Activated CD8-positive, alpha-beta T cell treated with anti-CD3 and anti-CD28 coated beads, Interleukin-2, amount 10 ng/mL, durations not matched to agents 7 days and 5 days (primary cell): ENCODE results near the gene TXNRD1. TPM values are rescaled to one million over a fixed set of nuclear protein-coding genes. Genes with fewer than 3 reads are reported as not detected.

Experiments used
- ATAC-seq: fragments of 150-1000 bp; cut with Tn5 transposase; one replicate; pipeline ENCODE4 v1.10.0; 2021; ENCODE audit warnings: moderate library complexity
- CTCF ChIA-PET: fragments of 350-600 bp; sonication (Branson Sonifier 250); formaldehyde crosslinking; loops from one replicate; lab custom pipeline; 2021; ENCODE audit warnings: antibody characterized with exemption; lab: Charles Lee
- POLR2A ChIA-PET: fragments of 350-600 bp; sonication (Branson Sonifier 250); formaldehyde crosslinking; loops from one replicate; lab custom pipeline; 2021; ENCODE audit warnings: antibody characterized with exemption; lab: Charles Lee
- DNase-seq: peaks from one replicate; pipeline ENCODE4 v3.0.0-alpha.2; 2020
- H3K27ac Mint-ChIP-seq: one replicate; pipeline ENCODE4 v1.8.0; 2021; ENCODE audit warnings: mild to moderate bottlenecking, mixed read lengths
- H3K27me3 Mint-ChIP-seq: one replicate; pipeline ENCODE4 v1.8.0; 2021; ENCODE audit warnings: low read depth, mixed read lengths
- H3K36me3 Mint-ChIP-seq: one replicate; pipeline ENCODE4 v1.8.0; 2021; ENCODE audit warnings: low read depth, mixed read lengths
- H3K4me1 Mint-ChIP-seq: one replicate; pipeline ENCODE4 v1.8.0; 2021; ENCODE audit warnings: low read depth, mixed read lengths
- H3K4me3 Mint-ChIP-seq: one replicate; pipeline ENCODE4 v1.8.0; 2021; ENCODE audit warnings: mild to moderate bottlenecking, mixed read lengths
- H3K9me3 Mint-ChIP-seq: one replicate; pipeline ENCODE4 v1.8.0; 2022; ENCODE audit warnings: mixed read lengths; ENCODE audit not compliant: insufficient read depth
- total RNA-seq, 2 experiments: library from RNA; stranded (reverse); gene quantifications; one replicate each; pipeline ENCODE4 v1.2.3, GENCODE V29; 2021

Gene TXNRD1
- total RNA-seq, 2 experiments from 2014 or later = 88.7 to 98.5 TPM

- no peak for DNase-seq
Measured at GRCh38 chr12:104374071-104374470, 158.5 kb downstream of the TXNRD1 start.

DNA sequence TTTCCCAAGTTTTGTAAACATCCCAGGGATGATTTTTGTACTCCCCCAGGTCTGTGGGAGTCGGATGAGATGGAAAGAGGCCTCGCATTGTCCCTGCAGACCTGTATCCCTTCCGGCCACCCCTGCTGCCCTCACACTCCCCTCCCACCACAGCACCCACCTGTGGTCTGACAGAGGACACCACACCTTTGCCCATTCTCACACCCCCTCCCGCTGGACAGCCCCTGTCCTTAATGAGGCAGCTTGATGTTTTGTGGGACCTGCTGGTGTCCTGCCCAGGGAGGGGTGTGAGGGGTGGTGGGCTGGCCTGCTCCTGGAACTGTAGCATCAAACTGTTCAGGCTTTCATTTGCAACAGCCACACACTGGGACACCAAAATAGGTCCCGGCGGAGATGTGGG is 159.2 kb downstream of the TXNRD1 start:
- POLR2A ChIA-PET = no interaction called here
- no peak for DNase-seq
- no peak for ATAC-seq

More at GRCh38 chr12:104374071-104374470, 158.5 kb downstream of the TXNRD1 start:
- H3K4me3 Mint-ChIP-seq = no peak overlapping the region
- H3K27ac Mint-ChIP-seq = no peak overlapping the region
- POLR2A ChIA-PET = interaction anchor here (1.0 kb wide), 1 partner anchor 9 kb away, joined by 3 read pairs; no protein-coding TSS in a partner anchor
- peaks cover 5% of the 10 kb centered on the region for H3K36me3 Mint-ChIP-seq
- ATAC-seq = no peak
- CTCF ChIA-PET = interaction anchor here (0.8 to 2.8 kb wide), 4 partner anchors 8 to 504 kb away, joined by 3 to 24 read pairs (median 4); no protein-coding TSS in a partner anchor
- peaks cover 23% of the 10 kb centered on the region for H3K4me1 Mint-ChIP-seq
- peaks cover 3% of the 10 kb centered on the region for H3K27me3 Mint-ChIP-seq
- no peaks in the 10 kb centered on the region for H3K9me3 Mint-ChIP-seq

DNA sequence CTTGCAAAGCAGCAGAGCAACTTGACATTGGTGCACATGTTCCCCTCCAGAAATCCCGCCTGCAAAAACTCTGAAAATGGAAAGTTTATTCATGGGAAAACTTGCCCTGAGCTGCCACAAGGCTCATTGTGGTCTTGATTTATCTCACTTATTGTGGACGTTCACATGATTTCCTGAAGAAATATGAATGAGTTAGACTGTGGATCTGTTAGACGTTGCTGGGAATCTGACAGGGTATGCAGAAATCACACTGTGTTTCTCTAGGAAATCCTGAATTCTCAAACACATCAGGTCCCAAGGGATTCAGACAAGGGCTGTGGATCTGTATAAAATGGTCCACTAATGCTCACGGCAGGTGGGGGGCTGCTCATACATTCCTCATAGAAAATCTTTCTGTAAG is 160.2 kb downstream of the TXNRD1 start:
- Mint-ChIP-seq H3K27ac (no peak overlapping the region), H3K27me3 (peaks cover 3% of the 10 kb centered on the region), H3K36me3 (no peaks in the 10 kb centered on the region), H3K4me1 (peaks cover 23% of the 10 kb centered on the region), H3K9me3 (no peaks in the 10 kb centered on the region), H3K4me3 (no peak overlapping the region)
- no peak for ATAC-seq
- ChIA-PET CTCF (no interaction called here), POLR2A (interaction anchor here (0.7 kb wide), 1 partner anchor 714 kb away, joined by 3 read pairs; no protein-coding TSS in a partner anchor)
- no peak for DNase-seq

More for the DNA sequence above, 159.2 kb downstream of the TXNRD1 start:
- no peak overlapping the region for H3K4me3 Mint-ChIP-seq
- H3K36me3 Mint-ChIP-seq = peaks cover 3% of the 10 kb centered on the region
- no peak overlapping the region for H3K27ac Mint-ChIP-seq
- no peaks in the 10 kb centered on the region for H3K9me3 Mint-ChIP-seq
- CTCF ChIA-PET = interaction anchor here (0.8 to 1.1 kb wide), 2 partner anchors 172 to 503 kb away, joined by 3 read pairs; no protein-coding TSS in a partner anchor
- H3K4me1 Mint-ChIP-seq = peaks cover 23% of the 10 kb centered on the region
- H3K27me3 Mint-ChIP-seq = peaks cover 3% of the 10 kb centered on the region

- no peak overlapping the region for H3K27ac Mint-ChIP-seq
- DNase-seq = no peak
- no peaks in the 10 kb centered on the region for H3K9me3 Mint-ChIP-seq
- H3K36me3 Mint-ChIP-seq = no peaks in the 10 kb centered on the region
- no peak for ATAC-seq
- H3K4me3 Mint-ChIP-seq = no peak overlapping the region
- ChIA-PET POLR2A (no interaction called here), CTCF (no interaction called here)
- H3K4me1 Mint-ChIP-seq = peaks cover 19% of the 10 kb centered on the region
- H3K27me3 Mint-ChIP-seq = peaks cover 9% of the 10 kb centered on the region
Measured at GRCh38 chr12:104376650-104377513, 161.3 kb downstream of the TXNRD1 start.

GRCh38 chr12:104377514-104377812 is 161.9 kb downstream of the TXNRD1 start:
- POLR2A ChIA-PET = no interaction called here
- peaks cover 19% of the 10 kb centered on the region for H3K4me1 Mint-ChIP-seq
- peaks cover 9% of the 10 kb centered on the region for H3K27me3 Mint-ChIP-seq
- H3K27ac Mint-ChIP-seq = no peak overlapping the region
- DNase-seq = no peak
- no peak overlapping the region for H3K4me3 Mint-ChIP-seq
- no peak for ATAC-seq
- H3K36me3 Mint-ChIP-seq = no peaks in the 10 kb centered on the region
- CTCF ChIA-PET = no interaction called here
- H3K9me3 Mint-ChIP-seq = no peaks in the 10 kb centered on the region

DNA sequence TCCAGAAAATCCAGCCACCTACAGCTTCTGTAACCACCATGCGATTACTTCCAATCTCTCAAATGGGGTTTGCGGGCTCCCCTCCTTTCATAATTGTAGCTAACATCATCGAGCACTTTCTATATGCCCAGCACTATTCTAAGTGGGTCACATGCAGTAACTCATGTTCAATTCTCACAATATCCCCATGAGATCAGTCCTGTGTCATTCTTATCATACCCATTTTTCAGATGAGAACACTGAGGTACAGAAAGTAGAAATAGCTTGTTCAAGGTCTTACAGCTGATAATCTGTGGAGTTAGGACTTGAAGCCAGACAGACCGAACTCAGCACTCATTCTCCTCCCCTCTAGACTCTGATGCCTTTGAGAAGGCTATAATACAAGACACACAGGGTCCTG is 162.8 kb downstream of the TXNRD1 start:
- peaks cover 15% of the 10 kb centered on the region for H3K4me1 Mint-ChIP-seq
- no peak overlapping the region for H3K27ac Mint-ChIP-seq
- H3K4me3 Mint-ChIP-seq = no peak overlapping the region
- DNase-seq = no peak
- CTCF ChIA-PET = no interaction called here
- H3K9me3 Mint-ChIP-seq = no peaks in the 10 kb centered on the region
- POLR2A ChIA-PET = no interaction called here
- H3K36me3 Mint-ChIP-seq = no peaks in the 10 kb centered on the region
- no peak for ATAC-seq
- H3K27me3 Mint-ChIP-seq = peaks cover 9% of the 10 kb centered on the region

DNA sequence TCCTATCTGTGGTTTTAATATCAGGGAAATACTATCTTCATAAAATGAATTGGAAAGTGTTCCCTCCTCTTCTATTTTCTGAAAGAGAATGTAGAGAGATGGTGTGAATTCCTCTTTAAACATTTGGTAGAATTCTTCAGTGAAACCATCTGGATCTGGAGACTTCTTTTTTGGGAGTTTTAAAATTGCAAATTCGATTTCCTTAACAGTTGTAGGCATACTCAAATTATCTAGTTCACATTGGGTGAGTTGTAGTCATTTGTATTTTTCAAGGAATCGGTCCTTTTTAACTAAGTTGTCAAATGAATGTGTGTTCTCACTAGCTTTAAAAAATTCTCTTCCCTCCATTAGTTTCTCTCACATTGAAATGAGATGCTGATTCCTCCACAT is 165.8 kb downstream of the TXNRD1 start:
- Mint-ChIP-seq H3K36me3 (no peaks in the 10 kb centered on the region), H3K9me3 (no peaks in the 10 kb centered on the region), H3K4me1 (peaks cover 18% of the 10 kb centered on the region), H3K27me3 (peaks cover 9% of the 10 kb centered on the region), H3K27ac (no peak overlapping the region), H3K4me3 (no peak overlapping the region)
- ATAC-seq (no peak), DNase-seq (no peak)
- ChIA-PET POLR2A (interaction anchor here (0.7 to 1.0 kb wide), 4 partner anchors 8 to 188 kb away, joined by 3 to 6 read pairs (median 4); partner anchors contain the start of gene CHST11), CTCF (interaction anchor here (0.6 to 2.7 kb wide), 118 partner anchors 8 to 686 kb away, joined by 3 to 41 read pairs (median 4); partner anchors contain the start of genes CHST11 and SLC41A2)

DNA sequence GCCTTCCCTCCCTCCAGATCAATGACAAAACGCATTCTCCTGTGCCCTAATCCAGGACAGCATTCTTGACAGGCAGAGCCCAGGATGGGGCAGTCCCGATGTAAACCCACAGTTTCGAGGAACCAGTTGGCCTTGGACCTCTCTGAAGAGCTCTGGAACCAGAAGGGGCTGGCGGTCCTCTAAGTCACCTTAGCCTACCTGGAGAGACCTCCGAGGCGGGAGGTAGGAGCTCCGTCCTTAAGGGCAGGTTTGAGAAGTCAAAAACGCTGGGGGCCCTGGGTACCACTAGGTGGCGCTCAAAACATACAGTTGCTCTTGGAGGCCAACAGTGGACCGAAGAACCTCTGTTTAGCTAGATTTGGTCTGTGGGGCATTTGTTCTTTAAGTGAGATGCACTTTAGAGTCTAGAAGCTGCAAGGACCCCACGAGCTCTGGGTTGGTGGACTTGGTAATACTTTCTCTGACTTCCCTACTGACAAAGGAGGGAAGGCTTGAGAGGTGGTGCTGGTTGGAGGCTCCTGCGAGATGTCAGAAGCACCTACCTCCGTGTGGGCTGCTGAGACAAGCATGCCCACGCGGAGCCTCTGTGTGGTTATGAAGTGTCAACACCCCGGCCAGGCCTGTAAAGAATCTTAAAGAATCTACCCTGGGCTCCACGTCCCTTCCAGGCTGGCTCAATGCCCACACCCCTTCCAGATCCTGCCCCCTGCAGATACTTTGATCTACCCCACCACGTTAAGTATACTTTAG is 166.3 kb downstream of the TXNRD1 start:
- no peaks in the 10 kb centered on the region for H3K9me3 Mint-ChIP-seq
- H3K27ac Mint-ChIP-seq = no peak overlapping the region
- CTCF ChIA-PET = interaction anchor here (0.6 to 2.7 kb wide), 125 partner anchors 9 to 686 kb away, joined by 3 to 41 read pairs (median 4); partner anchors contain the start of genes CHST11 and SLC41A2
- H3K4me1 Mint-ChIP-seq = peaks cover 18% of the 10 kb centered on the region
- H3K4me3 Mint-ChIP-seq = no peak overlapping the region
- peaks cover 9% of the 10 kb centered on the region for H3K27me3 Mint-ChIP-seq
- DNase-seq = peak; percentile 90
- peak; percentile 90 for ATAC-seq
- no peaks in the 10 kb centered on the region for H3K36me3 Mint-ChIP-seq
- POLR2A ChIA-PET = interaction anchor here (0.6 to 1.0 kb wide), 5 partner anchors 9 to 290 kb away, joined by 3 to 6 read pairs (median 3); partner anchors contain the start of gene CHST11

GRCh38 chr12:104384141-104384880 is 168.7 kb downstream of the TXNRD1 start:
- DNase-seq = no peak
- no peak overlapping the region for H3K4me3 Mint-ChIP-seq
- CTCF ChIA-PET = no interaction called here
- peaks cover 6% of the 10 kb centered on the region for H3K27me3 Mint-ChIP-seq
- no peaks in the 10 kb centered on the region for H3K9me3 Mint-ChIP-seq
- no peaks in the 10 kb centered on the region for H3K36me3 Mint-ChIP-seq
- POLR2A ChIA-PET = no interaction called here
- H3K27ac Mint-ChIP-seq = no peak overlapping the region
- peaks cover 18% of the 10 kb centered on the region for H3K4me1 Mint-ChIP-seq
- ATAC-seq = no peak

GRCh38 chr12:104385510-104385909 is 169.9 kb downstream of the TXNRD1 start:
- H3K9me3 Mint-ChIP-seq = no peaks in the 10 kb centered on the region
- no peaks in the 10 kb centered on the region for H3K36me3 Mint-ChIP-seq
- ChIA-PET POLR2A (no interaction called here), CTCF (no interaction called here)
- no peak for DNase-seq
- H3K4me1 Mint-ChIP-seq = peaks cover 18% of the 10 kb centered on the region
- ATAC-seq = no peak
- peak overlapping the region; percentile 28 for H3K27ac Mint-ChIP-seq
- H3K27me3 Mint-ChIP-seq = peaks cover 6% of the 10 kb centered on the region
- H3K4me3 Mint-ChIP-seq = no peak overlapping the region

- Mint-ChIP-seq H3K27me3 (peaks cover 3% of the 10 kb centered on the region), H3K9me3 (no peaks in the 10 kb centered on the region), H3K4me1 (peaks cover 16% of the 10 kb centered on the region), H3K27ac (no peak overlapping the region), H3K4me3 (no peak overlapping the region), H3K36me3 (no peaks in the 10 kb centered on the region)
- POLR2A ChIA-PET = no interaction called here
- no peak for DNase-seq
- ATAC-seq = no peak
- CTCF ChIA-PET = no interaction called here
Measured at GRCh38 chr12:104386461-104386860, 170.9 kb downstream of the TXNRD1 start.
